ENCODE data around the gene TMEM203.

DNA sequence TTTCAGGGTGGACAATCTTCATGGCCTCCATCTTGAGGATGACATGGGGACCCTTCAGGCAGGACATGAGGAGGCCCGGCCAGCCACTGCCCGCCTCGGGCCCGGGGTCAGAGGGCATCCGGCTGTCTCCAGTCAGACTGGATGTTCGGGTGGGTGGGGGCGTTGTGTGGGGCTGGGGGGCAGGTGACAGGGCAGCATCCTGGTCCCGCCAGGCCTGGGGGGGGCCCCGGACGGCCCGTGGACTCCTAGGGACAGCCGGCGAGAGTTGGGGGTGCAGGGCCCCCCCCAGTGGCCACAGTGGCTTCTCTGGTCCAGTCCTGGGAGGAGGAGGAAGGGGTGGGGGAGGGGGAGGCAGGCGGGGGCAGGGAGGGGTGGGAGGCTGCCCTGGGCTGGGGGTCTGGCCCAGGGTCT, 15.7 kb upstream of the TMEM203 start:
- TF ChIP-seq EZH2phosphoT487 (IDR thresholded peaks at IDR 0.05; ENCODE audit: borderline replicate concordance, low read length) = no peak
- TF ChIP-seq, protein P1, sequence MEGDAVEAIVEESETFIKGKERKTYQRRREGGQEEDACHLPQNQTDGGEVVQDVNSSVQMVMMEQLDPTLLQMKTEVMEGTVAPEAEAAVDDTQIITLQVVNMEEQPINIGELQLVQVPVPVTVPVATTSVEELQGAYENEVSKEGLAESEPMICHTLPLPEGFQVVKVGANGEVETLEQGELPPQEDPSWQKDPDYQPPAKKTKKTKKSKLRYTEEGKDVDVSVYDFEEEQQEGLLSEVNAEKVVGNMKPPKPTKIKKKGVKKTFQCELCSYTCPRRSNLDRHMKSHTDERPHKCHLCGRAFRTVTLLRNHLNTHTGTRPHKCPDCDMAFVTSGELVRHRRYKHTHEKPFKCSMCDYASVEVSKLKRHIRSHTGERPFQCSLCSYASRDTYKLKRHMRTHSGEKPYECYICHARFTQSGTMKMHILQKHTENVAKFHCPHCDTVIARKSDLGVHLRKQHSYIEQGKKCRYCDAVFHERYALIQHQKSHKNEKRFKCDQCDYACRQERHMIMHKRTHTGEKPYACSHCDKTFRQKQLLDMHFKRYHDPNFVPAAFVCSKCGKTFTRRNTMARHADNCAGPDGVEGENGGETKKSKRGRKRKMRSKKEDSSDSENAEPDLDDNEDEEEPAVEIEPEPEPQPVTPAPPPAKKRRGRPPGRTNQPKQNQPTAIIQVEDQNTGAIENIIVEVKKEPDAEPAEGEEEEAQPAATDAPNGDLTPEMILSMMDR (conservative IDR thresholded peaks at IDR 0.05; ENCODE audit: low read depth, low read length) = no peak

Measured in PC-3 (cell line).